Stimulated activated CD4-positive, alpha-beta T cell treated with anti-CD3 and anti-CD28 coated beads, Interleukin-4, amount 100 ng/mL, for 48 hours (primary cell): Measurements from ENCODE around the gene TOX2.

Experiments used
- DNase-seq, 2 donors: peaks; one replicate each; pipeline ENCODE4 v3.0.0-alpha.2; 2020; ENCODE audit warnings: low read depth in 2 of 2

TOX2 gene

GRCh38 chr20:43959079-43959919, 44.6 kb downstream of the TOX2 start:
- DNase-seq, result no peak

- no peak for DNase-seq
Observed at GRCh38 chr20:43959920-43960227, 45.2 kb downstream of the TOX2 start.

GRCh38 chr20:43960231-43960630, 45.6 kb downstream of the TOX2 start:
- no peak for DNase-seq

GRCh38 chr20:43961116-43961515, 46.5 kb downstream of the TOX2 start:
- no peak for DNase-seq

- DNase-seq, result no peak
Observed at GRCh38 chr20:43961541-43962471, 47.2 kb downstream of the TOX2 start.

GRCh38 chr20:43962530-43962929, 47.9 kb downstream of the TOX2 start:
- DNase-seq, result no peak

- DNase-seq, result no peak
Observed at GRCh38 chr20:43963233-43963632, 48.6 kb downstream of the TOX2 start.

GRCh38 chr20:43963872-43964791, 49.5 kb downstream of the TOX2 start:
- no peak for DNase-seq

- DNase-seq, result no peak
Observed at GRCh38 chr20:43968341-43969000, 53.8 kb downstream of the TOX2 start.

GRCh38 chr20:43969028-43969447, 54.4 kb downstream of the TOX2 start:
- no peak for DNase-seq

GRCh38 chr20:43969501-43970182, 55.0 kb downstream of the TOX2 start:
- DNase-seq, result no peak

- no peak for DNase-seq
Observed at GRCh38 chr20:43971267-43971666, 56.6 kb downstream of the TOX2 start.

GRCh38 chr20:43972051-43972450, 57.4 kb downstream of the TOX2 start:
- DNase-seq, result no peak

GRCh38 chr20:43972692-43973091, 58.0 kb downstream of the TOX2 start:
- no peak for DNase-seq

- DNase-seq, result no peak
Observed at GRCh38 chr20:43973231-43973630, 58.6 kb downstream of the TOX2 start.

GRCh38 chr20:43973671-43974450, 59.2 kb downstream of the TOX2 start:
- DNase-seq, result no peak

- no peak for DNase-seq
Observed at GRCh38 chr20:43974695-43975094, 60.0 kb downstream of the TOX2 start.

- no peak for DNase-seq
Observed at GRCh38 chr20:43975096-43975768, 60.6 kb downstream of the TOX2 start.

- DNase-seq, result no peak
Observed at GRCh38 chr20:43976547-43976946, 61.9 kb downstream of the TOX2 start.
